A549 (cell line): Measurements from ENCODE around the gene CTPS2. TPM values are rescaled to one million over a fixed set of nuclear protein-coding genes. Genes with fewer than 3 reads are reported as not detected.

ENCODE experiments used
- ATAC-seq, 2 experiments: fragments of 200-7000 bp in 1 of 2; fragments of >200 bp in 1 of 2; cut with Nextera tagmentation in 1 of 2; cut with Tn5 transposase in 1 of 2; 3 replicates each; pipeline versions ENCODE4 v1.8.0 to v1.9.1; 2018 to 2020; ENCODE audit warnings: mild to moderate bottlenecking in 1 of 2, moderate library complexity in 1 of 2
- CTCF ChIA-PET: fragments of 300-600 bp; sonication (Branson Sonifier 250); formaldehyde crosslinking; extraction: SDS; loops from one replicate; lab custom pipeline; 2021; ENCODE audit warnings: antibody characterized with exemption, inconsistent platforms; lab: Yijun Ruan, JAX
- POLR2A ChIA-PET: fragments of 350-600 bp; formaldehyde crosslinking; extraction: SDS; loops from one replicate; lab custom pipeline; 2021; ENCODE audit warnings: antibody characterized with exemption, inconsistent platforms; lab: Yijun Ruan, JAX
- DNase-seq, 2 experiments: peaks; one replicate each; pipeline versions ENCODE4 v3.0.0 to v3.0.0-alpha.2; 2011 to 2016; ENCODE audit warnings: low read depth in 1 of 2, low spot score in 1 of 2
- FAIRE-seq: peaks from 2 replicates; lab custom pipeline; 2011; peaks lifted over from hg19 to GRCh38; lab: Jason Lieb, UNC
- H3K27ac ChIP-seq, 2 experiments: fragments of >200 bp; sonication (Bioruptor Twin); formaldehyde crosslinking; 3 replicates each; pipeline ENCODE4 v1.5.1; 2016 to 2017
- H3K4me1 ChIP-seq: fragments of >200 bp; sonication (Bioruptor Twin); formaldehyde crosslinking; 3 replicates; pipeline ENCODE4 v1.6.1; 2016
- H3K4me2 ChIP-seq: fragments of >200 bp; sonication (Bioruptor Twin); formaldehyde crosslinking; 3 replicates; pipeline ENCODE4 v1.6.1; 2016
- H3K4me3 ChIP-seq: fragments of >200 bp; sonication (Bioruptor Twin); formaldehyde crosslinking; 3 replicates; pipeline ENCODE4 v1.5.1; 2016
- H3K9me3 ChIP-seq: fragments of >200 bp; sonication (Bioruptor Twin); formaldehyde crosslinking; 3 replicates; pipeline ENCODE4 v1.6.1; 2016
- BHLHE40 ChIP-seq: IDR thresholded peaks from 2 replicates; pipeline ENCODE4 v1.6.1; 2012; ENCODE audit warnings: low read depth, low read length, inconsistent platforms
- CBX2 ChIP-seq: fragments of 200-600 bp; sonication (generic); IDR thresholded peaks from 2 replicates; pipeline ENCODE4 v1.6.1; 2016; ENCODE audit warnings: low read depth, mild to moderate bottlenecking, borderline replicate concordance
- EHF ChIP-seq: fragments of 250-450 bp; sonication (Bioruptor Pico); IDR thresholded peaks from 2 replicates; pipeline ENCODE4 v1.5.0; 2020; ENCODE audit warnings: mild to moderate bottlenecking
- ESRRA ChIP-seq: fragments of 150-350 bp; IDR thresholded peaks from 2 replicates; pipeline ENCODE4 v1.6.1; 2014; ENCODE audit warnings: mild to moderate bottlenecking, low read length, borderline replicate concordance
- FOXS1 ChIP-seq: fragments of 250-450 bp; sonication (Bioruptor Pico); IDR thresholded peaks from 2 replicates; pipeline ENCODE4 v1.5.0; 2020; ENCODE audit warnings: mild to moderate bottlenecking, moderate library complexity
- GATA3 ChIP-seq: IDR thresholded peaks from 2 replicates; pipeline ENCODE4 v1.6.1; 2012; ENCODE audit warnings: borderline replicate concordance
- HEYL ChIP-seq: fragments of 250-450 bp; sonication (Bioruptor Pico); IDR thresholded peaks from 2 replicates; pipeline ENCODE4 v1.8.0; 2021; ENCODE audit warnings: mild to moderate bottlenecking, moderate library complexity
- HOXA7 ChIP-seq: fragments of 250-450 bp; sonication (Bioruptor Pico); IDR thresholded peaks from 2 replicates; pipeline ENCODE4 v1.5.0; 2020; ENCODE audit warnings: mild to moderate bottlenecking, moderate library complexity
- KDM5A ChIP-seq: fragments of 200-600 bp; sonication (generic); IDR thresholded peaks from 2 replicates; pipeline ENCODE4 v1.6.1; 2016; ENCODE audit warnings: antibody characterized with exemption, mild to moderate bottlenecking
- MAX ChIP-seq: IDR thresholded peaks from 2 replicates; pipeline ENCODE4 v1.6.1; 2012
- MAZ ChIP-seq: fragments of 150-350 bp; IDR thresholded peaks from 2 replicates; pipeline ENCODE4 v1.6.1; 2014; ENCODE audit warnings: antibody characterized with exemption, low read depth, low read length, borderline replicate concordance
- PHF8 ChIP-seq: fragments of 200-600 bp; sonication (generic); IDR thresholded peaks from 2 replicates; pipeline ENCODE4 v1.6.1; 2016; ENCODE audit warnings: low read depth, mild to moderate bottlenecking, antibody characterized with exemption, moderate library complexity, borderline replicate concordance
- POLR2A ChIP-seq: IDR thresholded peaks from 2 replicates; pipeline ENCODE4 v1.6.1; 2012; ENCODE audit warnings: mild to moderate bottlenecking, low read length
- POLR2AphosphoS2 ChIP-seq: conservative IDR thresholded peaks from 2 replicates; pipeline ENCODE4 v1.6.1; 2012; ENCODE audit warnings: low read length, improper control_type of control experiment, inconsistent platforms
- RFX5 ChIP-seq: fragments of 450-650 bp; IDR thresholded peaks from 2 replicates; pipeline ENCODE4 v1.7.1; 2014; ENCODE audit warnings: antibody characterized with exemption, mild to moderate bottlenecking, moderate library complexity
- SMC3 ChIP-seq: fragments of >200 bp; sonication (Bioruptor Twin); formaldehyde crosslinking; IDR thresholded peaks from 3 replicates; pipeline ENCODE4 v1.6.1; 2018; ENCODE audit warnings: inconsistent platforms
- ZFP36 ChIP-seq: fragments of 450-650 bp; IDR thresholded peaks from 2 replicates; pipeline ENCODE4 v1.6.1; 2014; ENCODE audit warnings: borderline replicate concordance; ENCODE audit not compliant: partially characterized antibody
- ZNF302 ChIP-seq: fragments of 250-450 bp; sonication (Bioruptor Pico); IDR thresholded peaks from 2 replicates; pipeline ENCODE4 v1.9.0; 2021; ENCODE audit warnings: inconsistent platforms, mild to moderate bottlenecking, moderate library complexity
- ZSCAN20 ChIP-seq: fragments of 250-450 bp; sonication (Bioruptor Pico); IDR thresholded peaks from 2 replicates; pipeline ENCODE4 v1.8.0; 2022; ENCODE audit warnings: mild to moderate bottlenecking, moderate library complexity
- WGBS: methylation state at CpG from one replicate; pipeline ENCODE4 v1.1.6; 2017; ENCODE audit errors: missing lambda C conversion rate; 5-methylcytosine and 5-hydroxymethylcytosine counted together
- polyA plus RNA-seq, 4 experiments: library from polyadenylated mRNA; depleted of rRNA in 3 of 4; stranded (reverse); fragments of >200 nt; fragmentation: RNase III in 1 of 4; extraction: RNeasy Plus Mini Kit Qiagen cat#74134 plus additional on column Dnase treatment in 1 of 4; gene quantifications; 2 replicates in 3 of 4; 3 replicates in 1 of 4; pipeline ENCODE4 v1.2.3, GENCODE V29; 2011 to 2017
- TF ChIP-seq, protein P1 (sequence below): fragments of >200 bp; sonication (Bioruptor Twin); formaldehyde crosslinking; IDR thresholded peaks from 3 replicates; pipeline ENCODE4 v1.5.1; 2016
- TF ChIP-seq, protein P2 (sequence below): fragments of 250-450 bp; sonication (Bioruptor Pico); IDR thresholded peaks from 2 replicates; pipeline ENCODE4 v1.5.0; 2021; ENCODE audit warnings: mild to moderate bottlenecking, moderate library complexity, borderline replicate concordance
- TF ChIP-seq, protein P3 (sequence below): fragments of 250-450 bp; sonication (Bioruptor Pico); IDR thresholded peaks from 2 replicates; pipeline ENCODE4 v1.5.0; 2020; ENCODE audit warnings: low read depth, mild to moderate bottlenecking, moderate library complexity

CTPS2 gene
- polyA plus RNA-seq, 2 of the 4 experiments (the other 2 are of a cell fraction), result 11.1 to 18.5 TPM

DNA sequence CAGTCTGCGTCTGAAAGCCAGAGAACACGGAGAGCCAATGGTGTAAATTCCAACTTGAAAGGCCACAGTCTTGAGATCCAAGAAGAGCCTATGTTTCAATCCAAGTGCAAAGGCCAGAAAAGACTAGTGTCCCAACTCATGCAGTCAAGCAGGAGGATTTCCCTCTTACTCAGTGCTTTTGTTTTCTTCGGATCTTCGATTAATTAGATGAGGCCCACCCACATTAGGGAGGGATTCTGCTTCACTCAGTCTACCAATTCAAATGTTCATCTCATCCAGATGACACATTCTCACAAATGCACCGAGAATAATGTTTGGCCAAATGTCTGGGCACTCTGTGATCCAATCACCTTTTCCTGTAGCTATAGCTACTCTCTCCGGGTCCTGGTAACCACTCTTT is 154.0 kb downstream of the CTPS2 start (continued):
- TF ChIP-seq, protein P1, sequence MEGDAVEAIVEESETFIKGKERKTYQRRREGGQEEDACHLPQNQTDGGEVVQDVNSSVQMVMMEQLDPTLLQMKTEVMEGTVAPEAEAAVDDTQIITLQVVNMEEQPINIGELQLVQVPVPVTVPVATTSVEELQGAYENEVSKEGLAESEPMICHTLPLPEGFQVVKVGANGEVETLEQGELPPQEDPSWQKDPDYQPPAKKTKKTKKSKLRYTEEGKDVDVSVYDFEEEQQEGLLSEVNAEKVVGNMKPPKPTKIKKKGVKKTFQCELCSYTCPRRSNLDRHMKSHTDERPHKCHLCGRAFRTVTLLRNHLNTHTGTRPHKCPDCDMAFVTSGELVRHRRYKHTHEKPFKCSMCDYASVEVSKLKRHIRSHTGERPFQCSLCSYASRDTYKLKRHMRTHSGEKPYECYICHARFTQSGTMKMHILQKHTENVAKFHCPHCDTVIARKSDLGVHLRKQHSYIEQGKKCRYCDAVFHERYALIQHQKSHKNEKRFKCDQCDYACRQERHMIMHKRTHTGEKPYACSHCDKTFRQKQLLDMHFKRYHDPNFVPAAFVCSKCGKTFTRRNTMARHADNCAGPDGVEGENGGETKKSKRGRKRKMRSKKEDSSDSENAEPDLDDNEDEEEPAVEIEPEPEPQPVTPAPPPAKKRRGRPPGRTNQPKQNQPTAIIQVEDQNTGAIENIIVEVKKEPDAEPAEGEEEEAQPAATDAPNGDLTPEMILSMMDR, result no peak
- TF ChIP-seq ZSCAN20, result no peak
- TF ChIP-seq, all 56 proteins: peak for 0

DNA sequence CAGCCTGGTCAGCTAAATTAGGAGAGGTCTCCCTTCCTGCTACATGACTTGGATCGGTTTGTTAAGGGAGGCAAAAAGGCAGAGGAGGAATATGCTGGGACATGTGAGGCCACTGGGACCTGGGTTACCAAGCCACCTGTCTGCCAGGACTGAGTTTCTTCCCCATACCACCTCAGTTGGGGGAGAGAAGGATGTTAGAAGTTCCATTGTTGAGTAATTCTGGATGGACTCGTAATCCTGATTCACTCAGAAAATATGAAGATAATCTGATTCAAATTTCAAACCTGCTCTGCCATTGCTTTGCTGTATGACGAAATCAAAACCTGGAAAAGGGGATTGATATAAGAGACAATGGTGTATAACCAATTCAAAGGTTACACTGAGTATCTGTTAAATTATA is 159.9 kb downstream of the CTPS2 start:
- no peak overlapping the region for H3K4me2 ChIP-seq
- WGBS, result 11% methylated on average over 3 of the region's 3 CpGs
- ChIA-PET CTCF (no interaction called here), POLR2A (no interaction called here)
- H3K27ac ChIP-seq, result no peak overlapping the region
- FAIRE-seq (peak; percentile 23), ATAC-seq (no peak), DNase-seq (no peak)
- no peaks in the 10 kb centered on the region for H3K9me3 ChIP-seq
- H3K4me3 ChIP-seq, result no peak overlapping the region
- no peaks in the 10 kb centered on the region for H3K4me1 ChIP-seq
- no peak for TF ChIP-seq POLR2AphosphoS2
- no peak for TF ChIP-seq KDM5A
- TF ChIP-seq BHLHE40, result no peak
- no peak for TF ChIP-seq HOXA7 (CRISPR knock-in tag)
- no peak for TF ChIP-seq MAX
- TF ChIP-seq FOXS1 (CRISPR knock-in tag), result no peak
- no peak for TF ChIP-seq SMC3
- TF ChIP-seq, protein P2, sequence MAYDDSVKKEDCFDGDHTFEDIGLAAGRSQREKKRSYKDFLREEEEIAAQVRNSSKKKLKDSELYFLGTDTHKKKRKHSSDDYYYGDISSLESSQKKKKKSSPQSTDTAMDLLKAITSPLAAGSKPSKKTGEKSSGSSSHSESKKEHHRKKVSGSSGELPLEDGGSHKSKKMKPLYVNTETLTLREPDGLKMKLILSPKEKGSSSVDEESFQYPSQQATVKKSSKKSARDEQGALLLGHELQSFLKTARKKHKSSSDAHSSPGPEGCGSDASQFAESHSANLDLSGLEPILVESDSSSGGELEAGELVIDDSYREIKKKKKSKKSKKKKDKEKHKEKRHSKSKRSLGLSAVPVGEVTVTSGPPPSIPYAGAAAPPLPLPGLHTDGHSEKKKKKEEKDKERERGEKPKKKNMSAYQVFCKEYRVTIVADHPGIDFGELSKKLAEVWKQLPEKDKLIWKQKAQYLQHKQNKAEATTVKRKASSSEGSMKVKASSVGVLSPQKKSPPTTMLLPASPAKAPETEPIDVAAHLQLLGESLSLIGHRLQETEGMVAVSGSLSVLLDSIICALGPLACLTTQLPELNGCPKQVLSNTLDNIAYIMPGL (CRISPR knock-in tag), result no peak

DNA sequence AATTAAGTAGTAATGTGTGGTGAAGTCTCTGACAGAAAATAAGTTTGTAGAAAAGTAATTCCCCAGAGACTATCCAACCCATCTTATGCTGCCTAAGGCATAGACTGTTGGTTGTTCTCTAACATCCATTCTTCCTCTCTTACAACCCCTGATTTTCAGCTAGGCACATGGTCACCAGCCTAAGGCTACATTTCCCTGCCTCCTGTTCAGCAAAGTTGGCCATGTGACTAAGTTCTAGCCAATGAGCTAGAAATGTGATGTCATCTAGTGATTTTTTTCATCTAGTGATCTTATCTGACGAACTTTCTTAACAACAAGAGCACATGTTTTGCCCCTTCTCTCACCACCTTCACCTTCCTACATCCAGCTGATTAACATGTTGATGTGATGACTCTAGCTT is 164.8 kb downstream of the CTPS2 start:
- no peaks in the 10 kb centered on the region for H3K4me1 ChIP-seq
- no peak for ATAC-seq
- CTCF ChIA-PET, result no interaction called here
- no peak for DNase-seq
- H3K4me2 ChIP-seq, result no peak overlapping the region
- 13% methylated on average over 1 of the region's 1 CpG for WGBS
- TF ChIP-seq ESRRA (no peak), PHF8 (no peak)
- TF ChIP-seq, protein P3, sequence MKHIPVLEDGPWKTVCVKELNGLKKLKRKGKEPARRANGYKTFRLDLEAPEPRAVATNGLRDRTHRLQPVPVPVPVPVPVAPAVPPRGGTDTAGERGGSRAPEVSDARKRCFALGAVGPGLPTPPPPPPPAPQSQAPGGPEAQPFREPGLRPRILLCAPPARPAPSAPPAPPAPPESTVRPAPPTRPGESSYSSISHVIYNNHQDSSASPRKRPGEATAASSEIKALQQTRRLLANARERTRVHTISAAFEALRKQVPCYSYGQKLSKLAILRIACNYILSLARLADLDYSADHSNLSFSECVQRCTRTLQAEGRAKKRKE, result no peak
- no peaks in the 10 kb centered on the region for H3K9me3 ChIP-seq
- FAIRE-seq, result peak; percentile 56
- H3K4me3 ChIP-seq, result no peak overlapping the region
- POLR2A ChIA-PET, result no interaction called here
- no peak overlapping the region for H3K27ac ChIP-seq

DNA sequence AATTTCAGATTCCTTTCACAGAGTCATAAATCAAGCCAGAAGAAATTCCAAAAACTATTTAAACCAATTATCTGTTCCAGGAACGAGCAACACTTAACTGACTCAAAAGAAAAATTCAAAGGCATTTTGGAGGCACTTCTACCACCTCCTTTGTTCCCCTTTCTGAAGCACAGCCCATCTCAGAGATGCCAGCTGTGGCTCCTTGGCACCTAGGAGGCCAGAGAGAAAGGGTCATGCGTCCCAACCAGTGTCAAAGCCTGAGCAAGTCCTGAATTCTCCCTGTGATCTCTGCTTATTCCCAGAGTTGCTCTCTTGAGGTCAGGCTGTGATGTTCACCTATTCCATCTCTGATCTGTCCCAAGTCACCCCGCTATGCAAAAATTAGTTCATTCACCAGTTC is 167.5 kb downstream of the CTPS2 start:
- no peak for DNase-seq
- FAIRE-seq, result no peak
- no peak for ATAC-seq
- no peak overlapping the region for H3K4me3 ChIP-seq
- H3K27ac ChIP-seq, result no peak overlapping the region
- no peak for TF ChIP-seq KDM5A
- TF ChIP-seq ZFP36, result no peak
- TF ChIP-seq CBX2, result no peak
- no peak for TF ChIP-seq EHF (CRISPR knock-in tag)
- no peak for TF ChIP-seq POLR2A
- no peak for TF ChIP-seq ZNF302 (CRISPR knock-in tag)
- no peak for TF ChIP-seq HEYL (CRISPR knock-in tag)
- TF ChIP-seq GATA3, result no peak
- TF ChIP-seq MAZ, result no peak
- TF ChIP-seq RFX5, result no peak
- no peak for TF ChIP-seq ESRRA
- TF ChIP-seq, protein P2 (CRISPR knock-in tag), result no peak
- H3K4me2 ChIP-seq, result no peak overlapping the region
- 17% methylated on average over 3 of the region's 3 CpGs for WGBS
- H3K9me3 ChIP-seq, result no peaks in the 10 kb centered on the region
- ChIA-PET POLR2A (no interaction called here), CTCF (no interaction called here)
- H3K4me1 ChIP-seq, result no peaks in the 10 kb centered on the region
